Activated T-helper 1 cell treated with Interleukin-2 at 50 U/mL for 16 hours (primary cell): Measurements from ENCODE around the gene MAPK6.
A peak's percentile ranks its signal among the peaks of the same experiment; 100 is the strongest.
"Not testable (repeated sequence)": the region's sequence is repeated elsewhere in the genome, so short reads cannot be mapped to it uniquely, and the experiment has no call there.

Experiments
- DNase-seq: peaks from one replicate; pipeline ENCODE4 v3.0.0-alpha.2; 2020; ENCODE audit warnings: low read depth

MAPK6 gene

DNA sequence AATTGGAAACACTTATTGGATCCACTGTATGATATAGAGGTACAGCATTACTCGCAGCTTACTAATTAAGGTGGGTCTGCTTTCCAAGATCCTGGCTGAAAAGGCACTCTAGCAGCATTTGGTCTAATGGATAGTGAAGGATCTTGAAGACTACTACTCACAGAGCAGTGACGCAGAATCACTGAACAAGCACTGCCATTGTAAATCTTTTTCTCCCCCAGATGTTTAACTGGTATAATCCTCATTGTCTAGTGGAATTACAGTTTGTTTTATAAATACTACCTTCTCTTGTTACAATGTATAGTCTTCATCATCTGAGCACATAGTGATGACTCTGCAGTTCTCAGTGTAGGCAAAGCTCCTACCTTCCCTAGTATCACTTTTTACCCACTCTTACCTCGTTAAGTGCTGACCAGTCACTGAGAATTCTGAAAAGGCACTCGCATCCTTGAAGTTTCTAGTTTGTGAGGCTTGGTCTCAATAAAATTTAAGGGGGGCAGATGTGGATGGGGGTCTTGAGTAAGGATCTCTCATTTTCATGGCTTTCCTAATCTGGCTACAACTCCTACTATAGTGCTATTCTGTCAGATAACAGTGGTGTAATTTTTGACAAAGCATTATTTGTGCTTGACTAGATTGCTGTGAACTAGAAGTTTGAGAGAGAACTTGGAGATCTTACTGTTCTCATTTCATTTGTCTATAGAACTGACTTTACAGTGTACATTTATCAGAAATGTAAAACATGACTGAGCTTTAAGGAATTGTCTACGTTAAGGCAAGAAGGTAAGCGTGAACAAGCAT lies 23.2 kb downstream of the MAPK6 start:
- no peak for DNase-seq

DNA sequence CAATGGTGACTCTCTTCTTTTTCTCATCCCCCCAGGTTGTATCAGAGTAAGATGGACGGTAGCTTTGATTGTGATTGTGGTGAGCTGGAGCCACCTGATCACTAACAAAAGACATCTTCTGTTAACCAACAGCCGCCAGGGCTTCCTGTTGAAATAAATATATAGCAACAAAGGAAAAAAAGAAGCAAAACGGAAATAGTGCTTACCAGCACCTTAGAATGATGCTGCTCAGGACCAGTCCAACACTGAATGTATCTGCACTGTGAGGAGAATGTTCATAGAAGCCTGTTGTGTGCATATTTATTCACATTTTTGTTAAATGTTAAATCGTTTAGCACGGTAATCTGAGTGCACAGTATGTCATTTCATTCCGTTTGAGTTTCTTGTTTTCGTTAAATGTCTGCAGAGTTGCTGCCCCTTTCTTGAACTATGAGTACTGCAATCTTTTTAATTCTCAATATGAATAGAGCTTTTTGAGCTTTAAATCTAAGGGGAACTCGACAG lies 26.8 kb downstream of the MAPK6 start:
- peak; percentile 0 for DNase-seq

DNA sequence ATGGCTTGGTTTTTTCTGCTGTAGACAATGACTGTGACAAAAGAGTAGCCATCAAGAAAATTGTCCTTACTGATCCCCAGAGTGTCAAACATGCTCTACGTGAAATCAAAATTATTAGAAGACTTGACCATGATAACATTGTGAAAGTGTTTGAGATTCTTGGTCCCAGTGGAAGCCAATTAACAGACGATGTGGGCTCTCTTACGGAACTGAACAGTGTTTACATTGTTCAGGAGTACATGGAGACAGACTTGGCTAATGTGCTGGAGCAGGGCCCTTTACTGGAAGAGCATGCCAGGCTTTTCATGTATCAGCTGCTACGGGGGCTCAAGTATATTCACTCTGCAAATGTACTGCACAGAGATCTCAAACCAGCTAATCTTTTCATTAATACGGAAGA lies 27.5 kb downstream of the MAPK6 start:
- not testable (repeated sequence) for DNase-seq

DNA sequence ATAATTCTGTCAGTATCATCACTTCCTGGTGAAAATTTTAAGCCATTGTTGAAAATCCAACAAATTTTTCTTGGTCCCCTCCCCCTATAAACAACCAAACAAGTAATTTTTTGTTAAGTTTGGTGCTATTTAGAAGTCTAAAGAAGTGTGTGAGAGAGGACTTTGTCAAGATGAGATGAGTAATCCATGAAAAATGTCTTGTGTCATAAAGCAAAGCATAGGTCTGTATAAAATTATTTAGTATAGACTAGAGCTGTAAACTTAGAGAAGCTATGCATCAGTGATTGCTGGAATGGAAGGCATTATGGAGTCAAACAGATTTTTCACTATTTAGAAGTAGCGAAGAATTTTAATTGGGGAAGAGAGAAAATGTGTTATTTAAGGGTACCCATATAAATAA lies 31.4 kb downstream of the MAPK6 start:
- DNase-seq, result no peak

DNA sequence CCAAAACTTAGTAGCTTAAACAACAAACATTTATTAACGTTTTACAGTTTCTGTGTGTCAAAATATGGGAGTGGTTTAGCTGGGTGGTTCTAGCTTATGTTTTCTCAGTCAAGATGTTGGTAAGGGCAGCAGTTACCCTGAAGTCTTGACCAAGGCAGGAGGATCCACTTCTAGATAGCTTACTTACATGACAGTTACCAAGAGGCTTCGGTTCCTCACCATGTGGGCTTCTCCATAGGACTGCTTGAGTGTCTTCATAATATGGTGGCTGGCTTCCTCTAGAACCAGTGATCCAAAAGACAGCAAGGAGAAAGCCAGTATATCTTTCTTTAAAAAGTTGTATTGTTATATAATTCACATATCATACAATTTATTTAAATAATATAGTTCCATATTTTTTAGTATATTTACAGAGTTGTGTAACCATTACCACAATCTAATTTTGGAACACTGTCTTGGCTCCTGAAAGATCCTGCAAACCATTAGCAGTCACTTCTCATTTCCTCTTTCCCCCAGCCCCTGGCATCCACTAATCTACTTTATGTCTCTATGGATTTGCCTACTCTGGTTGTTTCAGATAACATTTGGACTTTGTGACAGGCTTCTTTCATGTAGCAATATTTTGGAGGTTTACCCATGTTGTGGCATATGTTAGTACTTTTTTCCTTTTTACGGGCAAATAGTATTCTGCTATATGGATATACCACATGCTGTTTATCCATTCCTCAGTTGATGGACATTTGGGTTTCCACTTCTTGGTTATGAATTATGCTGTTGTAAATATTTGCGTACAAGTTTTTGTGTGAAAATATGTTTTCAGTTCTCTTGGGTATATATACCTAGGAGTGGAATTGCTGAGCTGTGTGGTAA lies 33.3 kb downstream of the MAPK6 start:
- DNase-seq, result no peak

DNA sequence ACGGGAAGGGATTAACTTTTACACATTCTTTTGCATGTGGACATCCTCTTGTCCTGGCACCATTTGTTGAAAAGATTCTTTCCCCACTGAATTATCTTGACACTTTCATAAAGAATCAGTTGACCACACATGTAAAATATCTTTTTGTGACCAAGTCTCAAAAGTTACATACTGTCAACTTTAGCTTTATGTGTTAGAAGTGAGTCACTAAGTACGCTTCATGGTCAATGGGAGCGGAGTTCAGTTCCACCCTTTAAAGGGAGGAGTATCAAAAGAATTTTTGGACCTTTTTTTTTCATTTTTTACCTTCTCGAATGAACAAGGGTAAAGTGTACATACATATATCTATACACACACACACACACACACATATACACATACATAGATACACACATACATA lies 35.4 kb downstream of the MAPK6 start:
- DNase-seq, result no peak

DNA sequence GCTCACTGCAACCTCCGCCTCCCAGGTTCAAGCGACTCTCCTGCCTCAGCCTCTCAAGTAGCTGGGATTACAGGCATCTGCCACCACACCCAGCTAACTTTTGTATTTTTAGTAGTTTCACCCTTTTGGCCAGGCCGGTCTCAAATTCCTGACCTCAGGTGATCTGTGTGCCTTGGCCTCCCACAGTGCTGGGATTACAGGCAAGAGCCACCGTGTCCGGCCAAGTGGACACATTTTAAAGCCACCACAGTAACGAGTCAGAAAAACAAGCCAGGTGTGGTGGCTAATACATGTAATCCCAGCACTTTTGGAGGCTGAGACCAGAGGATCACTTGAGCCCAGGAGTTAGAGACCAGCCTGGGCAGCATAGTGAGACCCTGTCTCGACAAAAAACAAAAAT lies 35.8 kb downstream of the MAPK6 start:
- DNase-seq, result not testable (repeated sequence)

DNA sequence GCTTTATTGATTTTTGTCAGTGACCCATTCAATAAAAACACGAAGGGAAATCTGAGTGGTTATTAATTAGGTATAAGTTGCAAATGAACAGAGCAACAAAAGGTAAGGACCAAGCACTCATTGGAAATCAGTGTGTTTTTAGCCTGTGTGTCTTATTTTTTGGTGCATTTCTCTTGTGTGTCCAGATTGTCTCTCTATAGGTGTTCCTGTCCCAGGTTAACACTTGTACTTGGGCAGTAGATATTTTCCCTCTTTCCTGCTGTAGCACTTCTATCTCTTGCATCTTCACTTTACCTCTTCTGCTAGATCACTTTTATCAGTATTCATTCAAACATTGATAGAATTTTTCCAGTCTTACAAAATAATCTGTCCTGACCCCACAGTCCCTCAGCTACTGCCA lies 37.0 kb downstream of the MAPK6 start:
- no peak for DNase-seq

DNA sequence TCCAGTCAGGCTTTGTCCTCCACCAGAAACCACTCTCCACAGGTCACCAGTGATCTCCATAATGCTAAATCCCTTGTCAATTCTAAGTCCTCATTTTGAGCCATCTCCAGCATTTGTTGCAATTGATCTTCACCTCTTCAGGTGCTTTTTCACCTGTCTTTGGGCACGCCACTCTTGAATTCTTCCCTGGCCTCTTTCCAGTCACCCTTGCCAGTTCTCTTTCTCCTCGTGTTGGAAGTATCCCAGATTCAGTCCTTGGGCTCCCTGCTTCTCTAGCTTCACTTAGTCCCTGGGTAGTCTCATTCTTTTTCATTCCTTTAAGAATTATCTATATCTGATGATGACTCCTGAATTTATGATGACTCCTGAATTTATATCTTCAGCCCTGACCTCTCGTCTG lies 37.5 kb downstream of the MAPK6 start:
- no peak for DNase-seq

DNA sequence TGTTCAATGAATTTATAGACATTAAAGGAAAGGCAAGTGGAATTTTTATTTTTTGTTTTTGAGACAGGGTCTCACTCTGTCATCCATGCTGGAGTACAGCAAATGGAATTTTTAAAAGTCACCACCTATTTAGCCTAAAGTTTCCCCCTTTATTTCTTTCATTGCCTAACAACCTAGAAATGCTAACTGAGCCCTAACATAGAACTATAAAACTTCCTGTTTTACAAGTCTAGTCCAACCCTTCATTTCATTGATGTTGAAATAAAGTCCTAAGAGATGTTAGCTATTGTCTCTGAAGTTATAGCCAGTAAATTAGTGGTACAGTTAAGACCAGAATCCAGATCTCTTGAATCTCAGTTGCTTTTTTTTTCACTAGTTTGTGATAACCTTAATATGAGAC lies 39.0 kb downstream of the MAPK6 start:
- DNase-seq, result no peak

DNA sequence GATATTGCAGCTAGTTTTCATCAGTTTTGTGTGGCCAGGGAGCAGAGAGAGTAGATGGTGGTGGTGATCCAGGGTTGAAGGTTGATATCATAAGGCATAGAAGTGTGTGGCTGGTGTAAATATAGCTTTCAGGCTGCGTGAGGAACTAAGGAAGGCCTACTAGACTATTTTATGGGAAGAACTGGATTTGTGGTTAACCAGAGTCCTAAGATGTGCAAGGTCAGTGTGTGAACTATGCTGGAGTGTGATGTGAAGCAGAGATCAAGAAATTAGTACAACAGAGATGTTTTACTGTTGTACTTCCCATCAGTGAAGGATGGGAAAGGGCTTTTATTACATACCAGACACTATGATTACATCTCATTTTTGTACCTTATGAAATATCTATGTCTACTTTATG lies 41.5 kb downstream of the MAPK6 start:
- no peak for DNase-seq

DNA sequence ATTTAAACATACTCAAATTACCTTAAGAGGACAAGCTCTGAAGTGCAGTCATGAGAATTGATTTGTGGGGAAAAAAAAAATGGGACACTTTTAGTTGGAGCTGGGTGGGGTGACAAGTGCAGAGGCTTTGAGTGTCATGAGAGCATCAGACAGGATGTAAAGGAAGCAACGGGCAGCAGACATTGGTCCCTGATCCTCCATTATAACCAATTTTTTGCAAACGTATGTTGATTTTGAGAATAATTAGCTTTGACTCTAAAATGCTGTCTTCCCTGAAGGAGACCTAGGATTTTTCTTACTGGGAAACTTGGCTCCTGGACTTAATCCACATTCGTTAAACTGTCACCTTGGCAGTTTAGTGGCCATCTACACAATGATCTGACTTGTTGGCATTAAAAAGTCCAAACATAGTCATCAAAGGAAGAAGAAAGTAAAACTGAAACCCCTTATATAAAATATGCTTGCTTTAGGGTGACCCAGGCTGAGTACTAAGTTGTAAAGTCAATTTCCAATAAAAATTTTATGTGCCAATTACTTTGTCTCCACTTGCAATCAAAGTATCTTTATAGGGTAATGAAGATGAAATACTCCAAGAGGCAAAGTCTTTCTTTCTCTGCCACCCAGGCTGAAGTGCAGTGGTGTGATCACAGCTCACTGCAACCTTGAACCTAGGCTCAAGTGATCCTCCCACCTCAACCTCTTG lies 48.0 kb downstream of the MAPK6 start:
- DNase-seq, result no peak

DNA sequence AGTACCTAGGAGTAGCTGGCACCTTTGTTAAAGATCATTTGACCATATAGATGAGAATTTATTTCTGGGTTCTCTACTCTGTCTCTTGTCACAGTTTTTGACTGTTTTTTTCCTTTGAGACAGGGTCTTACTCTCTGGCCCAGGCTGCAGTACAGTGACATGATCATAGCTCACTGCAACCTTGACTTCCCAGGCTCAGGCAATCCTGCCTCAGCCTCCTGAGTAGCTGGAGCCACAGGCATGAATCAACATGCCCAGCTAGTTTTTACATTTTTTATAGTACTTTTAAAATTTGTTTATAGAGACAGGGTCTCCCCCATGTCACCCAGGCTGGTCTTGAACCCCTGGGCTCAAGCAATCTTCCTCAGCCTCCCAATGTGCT lies 48.5 kb downstream of the MAPK6 start:
- DNase-seq, result no peak

DNA sequence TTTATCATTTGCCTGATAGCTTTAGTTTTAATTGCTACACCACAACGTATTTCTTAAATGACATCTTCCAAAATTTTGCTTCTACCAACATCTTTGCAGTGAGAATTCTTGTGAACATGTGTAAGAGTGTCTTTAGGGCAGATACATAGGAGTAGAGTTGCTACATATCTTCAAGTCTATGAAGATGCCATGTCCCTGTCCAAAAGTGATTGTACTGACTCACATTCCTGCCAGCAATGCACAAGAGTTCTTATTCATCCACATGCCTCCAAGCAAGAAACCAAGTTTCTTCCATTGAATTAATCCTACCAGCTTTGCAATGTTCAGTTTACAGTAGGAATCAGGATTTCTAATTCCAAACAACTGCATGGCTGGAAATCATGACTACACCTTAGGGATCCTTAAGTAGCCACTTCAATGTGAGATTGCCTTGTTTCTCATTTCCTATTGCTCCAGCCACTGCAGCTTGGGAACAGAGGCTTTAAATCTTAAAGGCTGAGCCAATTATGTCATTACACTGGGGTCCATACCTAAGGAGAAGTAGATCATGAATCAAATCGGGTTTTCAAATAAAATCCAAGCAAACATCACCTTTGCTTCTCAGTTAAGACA lies 49.1 kb downstream of the MAPK6 start:
- no peak for DNase-seq

DNA sequence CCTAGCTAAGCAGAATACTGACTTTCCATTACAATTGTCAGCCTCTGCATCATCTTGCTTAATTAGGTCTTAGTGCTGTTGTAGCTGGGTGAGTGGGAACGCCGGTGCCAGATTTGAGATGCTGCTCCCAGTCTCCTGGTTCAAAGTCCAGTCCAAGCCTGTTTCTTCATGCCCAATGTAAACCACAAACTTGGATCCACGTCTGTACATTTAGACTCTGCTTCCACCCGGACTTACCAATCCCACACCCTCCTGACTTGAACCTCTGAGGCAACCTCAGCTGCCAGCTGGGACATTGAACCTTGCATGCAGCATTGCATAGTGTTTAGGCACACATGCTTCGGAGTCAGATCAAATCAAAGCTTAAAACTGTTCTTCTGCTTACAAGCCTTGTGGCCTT lies 50.5 kb downstream of the MAPK6 start:
- DNase-seq, result no peak

DNA sequence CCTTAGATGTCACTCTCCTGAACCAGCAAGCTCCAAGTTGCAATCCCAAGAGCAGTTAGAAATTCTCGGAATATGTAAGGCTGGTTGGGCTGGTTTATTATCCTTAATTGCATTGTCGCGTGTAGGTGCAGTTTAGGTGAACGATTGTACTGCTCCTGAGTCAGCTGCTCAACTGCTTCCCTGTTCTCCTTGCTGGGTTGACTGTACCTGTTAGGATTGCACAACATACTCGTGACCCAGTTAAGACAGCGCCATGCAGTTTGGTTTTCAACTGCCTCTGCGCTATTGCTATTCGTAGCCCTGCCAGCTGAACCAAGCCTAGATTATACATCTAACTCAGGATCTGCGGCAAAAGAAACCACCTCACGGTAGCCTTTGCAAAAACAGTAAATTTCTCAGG lies 52.6 kb downstream of the MAPK6 start:
- DNase-seq, result no peak

DNA sequence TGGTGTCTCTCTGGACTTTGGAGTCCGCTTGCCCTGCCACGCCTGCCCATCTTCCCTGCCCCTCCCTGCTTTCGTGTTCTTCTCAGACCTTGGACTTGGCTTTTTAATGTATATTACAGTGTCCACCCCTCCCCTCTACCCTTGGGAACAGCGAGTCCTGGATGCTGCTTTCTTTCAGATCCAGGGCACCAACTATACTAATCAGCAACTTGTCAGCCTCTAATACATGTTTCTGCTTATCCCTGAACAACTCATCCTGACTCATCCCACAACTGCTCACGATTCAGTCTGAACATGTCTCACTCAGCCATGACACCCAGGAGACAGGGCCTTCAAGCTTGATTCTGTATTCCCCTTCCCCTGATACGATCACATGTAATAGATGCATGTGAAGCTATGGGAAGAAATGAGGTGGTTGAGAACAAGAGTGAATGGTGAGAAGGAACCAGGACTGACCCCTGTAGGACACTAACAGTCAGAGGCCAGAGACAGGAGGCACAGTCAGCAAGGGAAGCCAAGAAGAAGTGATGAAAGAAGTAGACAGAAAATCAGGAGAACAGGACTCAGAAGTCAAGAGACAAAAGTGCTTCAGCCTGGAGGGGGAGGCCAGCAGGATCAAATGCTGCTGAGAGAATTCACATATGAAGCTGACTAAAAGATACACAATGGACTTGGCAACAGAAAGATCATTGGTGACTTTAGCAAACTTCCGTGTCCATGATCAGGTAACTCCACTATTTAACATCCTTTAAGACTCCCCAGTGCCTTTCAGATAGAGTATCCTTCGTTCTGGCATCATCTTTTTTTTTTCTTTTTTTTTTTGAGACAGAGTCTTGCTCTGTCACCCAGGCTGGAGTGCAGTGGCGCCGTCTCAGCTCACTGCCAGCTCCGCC lies 58.1 kb downstream of the MAPK6 start:
- DNase-seq, result no peak

DNA sequence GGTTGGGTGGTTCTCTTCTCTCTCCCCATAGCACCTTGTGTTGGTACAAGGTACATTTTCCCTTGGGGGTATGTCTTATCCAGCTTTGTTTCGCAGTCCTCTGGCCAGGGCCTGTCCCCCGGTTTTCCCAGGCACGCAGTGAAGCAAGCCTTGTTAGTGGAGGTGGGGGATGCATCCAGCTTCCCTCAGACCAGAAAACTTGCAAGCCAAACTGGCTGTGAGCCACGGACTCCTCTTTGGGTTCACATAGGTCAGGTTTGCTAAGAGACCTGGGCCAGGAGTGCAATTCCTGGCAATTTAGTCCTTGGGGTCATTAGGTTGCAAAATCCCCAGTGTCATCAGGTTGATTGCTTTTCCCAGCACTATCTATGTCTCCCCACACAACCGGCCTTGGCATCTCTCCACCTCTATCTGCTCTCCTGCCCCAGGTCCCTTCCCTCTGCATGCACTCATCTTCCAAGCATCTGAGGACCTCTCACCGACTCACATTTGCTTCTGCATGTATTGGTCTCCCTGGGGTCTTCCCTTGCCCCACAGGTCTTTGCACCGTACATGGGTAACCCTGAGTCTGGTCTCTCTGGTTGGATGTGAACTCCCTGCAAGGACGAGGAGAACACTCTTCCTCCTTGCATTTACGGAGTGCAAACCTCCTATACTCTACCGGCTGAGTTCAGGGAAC lies 59.3 kb downstream of the MAPK6 start:
- no peak for DNase-seq

DNA sequence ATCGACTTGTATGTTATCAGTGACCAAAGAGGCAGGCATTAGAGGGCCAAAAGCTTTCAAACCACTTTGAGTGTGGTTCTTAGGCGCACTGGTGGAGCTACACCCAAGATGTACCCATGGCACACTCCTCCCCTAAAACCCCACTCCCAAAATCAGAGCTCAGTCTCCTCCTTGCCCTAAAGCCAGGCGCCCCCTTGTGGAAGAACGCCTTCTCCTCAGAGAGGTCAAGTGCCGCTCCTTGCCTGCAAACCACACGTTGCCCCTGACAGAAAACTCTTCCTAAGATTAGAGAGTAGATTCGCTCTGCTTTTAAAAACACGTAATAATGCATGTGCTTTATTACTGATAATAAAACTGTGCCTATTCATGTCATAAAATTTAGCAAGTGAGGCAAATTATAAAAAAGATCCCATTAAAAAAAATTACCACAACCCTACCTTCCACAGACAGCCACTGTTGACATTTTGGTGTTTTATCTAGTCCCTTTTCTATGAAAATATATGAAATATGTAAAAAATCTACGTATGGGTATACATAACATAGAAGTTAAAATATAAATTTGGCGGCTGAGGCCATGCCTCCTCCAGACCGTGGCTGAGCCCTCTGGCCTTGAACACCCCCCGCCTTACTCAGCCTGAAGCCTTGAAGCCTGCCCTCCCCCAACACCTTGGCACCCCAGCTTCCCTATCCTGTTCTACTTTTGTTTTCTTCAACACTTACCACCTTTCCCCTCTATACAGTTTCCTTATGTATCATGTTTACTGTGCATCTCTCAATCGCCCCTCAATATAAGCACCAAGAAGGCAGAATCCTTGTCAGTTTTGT lies 60.1 kb downstream of the MAPK6 start:
- DNase-seq, result peak; percentile 64

DNA sequence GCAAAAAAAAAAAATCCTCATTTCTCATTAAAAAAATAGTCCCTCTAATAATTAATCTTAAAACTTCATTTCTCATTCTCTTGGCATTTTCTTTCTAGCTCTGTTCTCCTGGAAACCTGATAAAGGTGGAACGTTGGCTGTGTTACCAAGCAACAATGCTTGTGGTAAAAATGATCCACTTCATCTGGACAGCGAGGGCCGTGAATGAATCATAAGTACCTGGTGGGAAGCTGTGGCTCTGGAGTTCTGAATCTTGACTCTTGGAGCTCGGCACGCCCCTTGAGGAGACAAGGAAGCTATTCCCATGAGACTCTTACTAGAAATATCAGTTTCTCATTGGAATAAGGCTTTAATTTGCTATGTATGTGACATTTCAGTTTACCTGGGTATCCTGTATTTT lies 61.0 kb downstream of the MAPK6 start:
- no peak for DNase-seq
